Hepatocyte (in vitro differentiated cells): ENCODE results near the gene HOXD13.

Experiments
- EZH2phosphoT487 ChIP-seq: fragments of 200-600 bp; sonication (generic); IDR thresholded peaks from one replicate; pipeline ENCODE4 v1.6.1; 2018; ENCODE audit warnings: antibody characterized with exemption, mild to moderate bottlenecking, low read depth, moderate library complexity; ENCODE audit not compliant: unreplicated experiment, severe bottlenecking
- TF ChIP-seq, protein P1 (sequence below): fragments of 200-600 bp; sonication (generic); IDR thresholded peaks from 2 replicates; pipeline ENCODE4 v1.5.1; 2016; ENCODE audit warnings: antibody characterized with exemption, mild to moderate bottlenecking; ENCODE audit not compliant: poor library complexity

DNA sequence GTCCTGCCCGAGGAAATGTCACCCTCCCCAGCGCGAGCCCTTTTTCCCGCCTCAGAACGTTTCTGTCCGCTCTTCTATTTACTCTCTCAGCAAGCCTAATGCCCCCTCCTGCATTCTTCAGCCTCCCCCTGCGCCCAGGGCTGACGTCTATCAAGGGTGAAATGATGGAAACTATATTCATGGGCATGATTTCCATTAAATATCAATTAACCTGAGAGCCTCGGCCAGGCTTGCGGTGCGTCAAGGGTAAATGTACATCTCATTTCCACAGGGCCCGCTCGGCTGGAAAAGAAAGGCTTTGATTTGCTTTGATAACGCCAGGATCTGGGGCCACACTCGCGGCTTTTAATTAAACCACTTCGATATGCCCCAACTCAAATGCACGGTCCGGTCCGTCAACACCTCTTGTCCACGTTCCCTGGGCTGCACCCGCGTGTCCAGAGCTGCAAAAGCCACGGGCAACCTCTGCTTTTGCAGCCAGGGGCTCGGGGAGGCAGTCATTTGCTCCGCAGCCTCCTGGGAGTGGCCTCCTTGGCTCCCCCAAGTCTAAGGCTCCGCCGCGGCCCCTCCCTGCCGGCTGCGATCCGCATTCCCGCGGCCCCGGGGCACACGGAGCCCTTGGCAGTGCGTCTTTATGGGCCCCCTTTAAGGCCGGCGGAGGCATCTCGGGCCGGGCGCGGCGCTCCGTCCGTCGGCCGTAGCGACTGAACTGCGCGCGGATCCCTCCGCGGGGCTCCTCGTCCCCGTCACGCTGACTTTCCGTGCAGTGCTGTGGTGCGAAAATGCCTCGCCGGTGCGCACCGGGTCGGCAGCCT lies 36.7 kb downstream of the HOXD13 start, which contains the start of gene HOXD8:
- TF ChIP-seq, protein P1, sequence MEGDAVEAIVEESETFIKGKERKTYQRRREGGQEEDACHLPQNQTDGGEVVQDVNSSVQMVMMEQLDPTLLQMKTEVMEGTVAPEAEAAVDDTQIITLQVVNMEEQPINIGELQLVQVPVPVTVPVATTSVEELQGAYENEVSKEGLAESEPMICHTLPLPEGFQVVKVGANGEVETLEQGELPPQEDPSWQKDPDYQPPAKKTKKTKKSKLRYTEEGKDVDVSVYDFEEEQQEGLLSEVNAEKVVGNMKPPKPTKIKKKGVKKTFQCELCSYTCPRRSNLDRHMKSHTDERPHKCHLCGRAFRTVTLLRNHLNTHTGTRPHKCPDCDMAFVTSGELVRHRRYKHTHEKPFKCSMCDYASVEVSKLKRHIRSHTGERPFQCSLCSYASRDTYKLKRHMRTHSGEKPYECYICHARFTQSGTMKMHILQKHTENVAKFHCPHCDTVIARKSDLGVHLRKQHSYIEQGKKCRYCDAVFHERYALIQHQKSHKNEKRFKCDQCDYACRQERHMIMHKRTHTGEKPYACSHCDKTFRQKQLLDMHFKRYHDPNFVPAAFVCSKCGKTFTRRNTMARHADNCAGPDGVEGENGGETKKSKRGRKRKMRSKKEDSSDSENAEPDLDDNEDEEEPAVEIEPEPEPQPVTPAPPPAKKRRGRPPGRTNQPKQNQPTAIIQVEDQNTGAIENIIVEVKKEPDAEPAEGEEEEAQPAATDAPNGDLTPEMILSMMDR = no peak
- TF ChIP-seq EZH2phosphoT487 = no peak
